ENCODE results near the gene PTGS1.

PTGS1 gene

DNA sequence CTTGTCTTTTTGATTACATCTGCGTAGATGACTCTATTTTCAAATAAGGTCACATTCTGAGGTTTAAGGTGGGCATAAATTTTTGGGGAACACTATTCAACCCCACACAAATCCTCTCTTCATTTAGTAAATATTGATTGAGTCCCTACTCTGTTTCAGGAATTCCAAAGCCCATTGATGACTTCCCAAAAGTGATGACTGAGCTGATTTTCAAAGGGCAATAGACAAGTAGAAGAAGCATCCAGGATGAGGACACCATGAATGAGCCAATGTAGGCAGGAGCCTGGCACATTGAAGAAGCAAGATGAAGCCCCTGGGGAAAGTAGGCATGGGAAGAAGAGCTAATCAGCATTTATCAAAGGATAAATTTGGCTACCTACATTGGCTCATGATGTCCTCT, 71.7 kb downstream of the PTGS1 start:
- H3K27ac ChIP-seq, result no peak overlapping the region
- TF ChIP-seq ZFX (IDR thresholded peaks at IDR 0.05) (no peak), CTCF (conservative IDR thresholded peaks at IDR 0.05) (no peak)

GRCh38 chr9:122444041-122444733, 73.4 kb downstream of the PTGS1 start:
- no peak overlapping the region for H3K27ac ChIP-seq
- TF ChIP-seq CTCF (conservative IDR thresholded peaks at IDR 0.05) (no peak), ZFX (IDR thresholded peaks at IDR 0.05) (no peak)
